ENCODE data around the gene CHMP5. TPM values are rescaled to one million over a fixed set of nuclear protein-coding genes. Genes with fewer than 3 reads are reported as not detected.

The CHMP5 gene
- total RNA-seq, 1 experiment from 2014 or later = 61.8 TPM

DNA sequence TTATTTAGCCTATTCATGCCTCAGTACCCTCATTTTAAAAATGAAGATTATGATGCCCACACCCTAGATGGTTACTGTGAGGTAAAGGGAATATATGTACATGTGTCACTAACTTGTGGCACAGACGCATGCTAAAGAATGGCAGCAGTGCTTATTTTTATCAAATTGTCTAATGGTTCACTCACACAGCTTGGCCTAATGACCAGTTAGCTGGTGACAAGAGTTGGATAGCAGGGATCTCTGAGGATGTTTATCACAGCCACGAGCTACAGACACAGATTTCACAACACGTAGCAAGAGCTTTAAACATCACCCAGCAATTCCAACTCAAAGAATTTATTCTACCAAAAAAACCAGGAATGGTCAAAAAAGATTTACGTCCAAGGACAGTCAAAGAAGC, 7.6 kb upstream of the CHMP5 start (continued):
- TF ChIP-seq, protein P1, sequence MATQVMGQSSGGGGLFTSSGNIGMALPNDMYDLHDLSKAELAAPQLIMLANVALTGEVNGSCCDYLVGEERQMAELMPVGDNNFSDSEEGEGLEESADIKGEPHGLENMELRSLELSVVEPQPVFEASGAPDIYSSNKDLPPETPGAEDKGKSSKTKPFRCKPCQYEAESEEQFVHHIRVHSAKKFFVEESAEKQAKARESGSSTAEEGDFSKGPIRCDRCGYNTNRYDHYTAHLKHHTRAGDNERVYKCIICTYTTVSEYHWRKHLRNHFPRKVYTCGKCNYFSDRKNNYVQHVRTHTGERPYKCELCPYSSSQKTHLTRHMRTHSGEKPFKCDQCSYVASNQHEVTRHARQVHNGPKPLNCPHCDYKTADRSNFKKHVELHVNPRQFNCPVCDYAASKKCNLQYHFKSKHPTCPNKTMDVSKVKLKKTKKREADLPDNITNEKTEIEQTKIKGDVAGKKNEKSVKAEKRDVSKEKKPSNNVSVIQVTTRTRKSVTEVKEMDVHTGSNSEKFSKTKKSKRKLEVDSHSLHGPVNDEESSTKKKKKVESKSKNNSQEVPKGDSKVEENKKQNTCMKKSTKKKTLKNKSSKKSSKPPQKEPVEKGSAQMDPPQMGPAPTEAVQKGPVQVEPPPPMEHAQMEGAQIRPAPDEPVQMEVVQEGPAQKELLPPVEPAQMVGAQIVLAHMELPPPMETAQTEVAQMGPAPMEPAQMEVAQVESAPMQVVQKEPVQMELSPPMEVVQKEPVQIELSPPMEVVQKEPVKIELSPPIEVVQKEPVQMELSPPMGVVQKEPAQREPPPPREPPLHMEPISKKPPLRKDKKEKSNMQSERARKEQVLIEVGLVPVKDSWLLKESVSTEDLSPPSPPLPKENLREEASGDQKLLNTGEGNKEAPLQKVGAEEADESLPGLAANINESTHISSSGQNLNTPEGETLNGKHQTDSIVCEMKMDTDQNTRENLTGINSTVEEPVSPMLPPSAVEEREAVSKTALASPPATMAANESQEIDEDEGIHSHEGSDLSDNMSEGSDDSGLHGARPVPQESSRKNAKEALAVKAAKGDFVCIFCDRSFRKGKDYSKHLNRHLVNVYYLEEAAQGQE (IDR thresholded peaks at IDR 0.05; ENCODE audit: low read depth) = no peak
- no peak for TF ChIP-seq ZFX (IDR thresholded peaks at IDR 0.05)
- no peak for TF ChIP-seq SRF (IDR thresholded peaks at IDR 0.05; ENCODE audit: low read depth)
- TF ChIP-seq, protein P2, sequence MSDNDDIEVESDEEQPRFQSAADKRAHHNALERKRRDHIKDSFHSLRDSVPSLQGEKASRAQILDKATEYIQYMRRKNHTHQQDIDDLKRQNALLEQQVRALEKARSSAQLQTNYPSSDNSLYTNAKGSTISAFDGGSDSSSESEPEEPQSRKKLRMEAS (IDR thresholded peaks at IDR 0.05) = no peak
- TF ChIP-seq EZH2phosphoT487 (IDR thresholded peaks at IDR 0.05; ENCODE audit: borderline replicate concordance) = no peak
- no peak for TF ChIP-seq SIN3A (IDR thresholded peaks at IDR 0.05; ENCODE audit: low read depth)
- TF ChIP-seq EGR1 (IDR thresholded peaks at IDR 0.05; ENCODE audit: low read depth) = no peak

DNA sequence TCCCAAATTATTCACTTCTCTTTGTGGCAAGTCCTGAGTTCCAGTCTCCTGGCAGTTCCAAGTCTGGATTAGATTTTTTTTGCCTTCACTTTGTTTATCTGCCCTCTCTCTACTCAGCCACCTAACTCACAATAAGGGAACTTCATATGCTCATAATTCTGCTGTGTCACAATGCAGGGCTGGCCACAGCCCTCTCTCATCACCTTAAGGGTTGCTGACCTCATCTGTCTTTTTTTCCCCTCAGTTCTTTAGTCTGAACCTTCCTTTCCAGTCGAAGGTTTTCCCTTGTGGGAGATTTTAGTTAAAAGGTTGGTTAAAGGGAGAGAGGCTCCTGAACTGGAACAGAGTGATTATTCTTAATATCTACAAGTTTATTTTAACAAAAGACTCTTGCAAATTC, 4.5 kb upstream of the CHMP5 start:
- Histone ChIP-seq H4K20me1 (ENCODE audit: insufficient read depth) (no peaks in the 10 kb centered on the region), H3K4me1 (ENCODE audit: control insufficient read depth in 1 of 2, insufficient read depth in 2 of 2, low read length in 2 of 2) (peaks cover 0 to 9% of the 10 kb centered on the region in 2 experiments; a peak in 3 of 4 replicates), H3K4me2 (ENCODE audit: low read length) (no peak overlapping the region), H3K9me2 (ENCODE audit: insufficient read depth) (no peaks in the 10 kb centered on the region), H2AFZ (ENCODE audit: low read depth, low read length, poor library complexity, severe bottlenecking) (no peak overlapping the region), H3K36me3 (ENCODE audit: control insufficient read depth in 1 of 2, insufficient read depth in 2 of 2, low read length in 2 of 2) (peaks cover 47 to 60% of the 10 kb centered on the region in 2 experiments), H3K9me3 (ENCODE audit: control insufficient read depth in 1 of 2, insufficient read depth in 1 of 2, low read depth in 1 of 2, low read length in 2 of 2) (no peaks in the 10 kb centered on the region), H3K79me2 (ENCODE audit: insufficient read depth, low read length) (peaks cover 49% of the 10 kb centered on the region), H3K27ac (ENCODE audit: low read depth, low read length) (no peak overlapping the region), H3K9ac (ENCODE audit: low read length) (no peak overlapping the region), H3K27me3 (ENCODE audit: insufficient read depth, low read length) (no peaks in the 10 kb centered on the region), H3K4me3 (replicated peaks in 1 of 2; ENCODE audit: low read depth in 1 of 2, low read length in 2 of 2) (no peak overlapping the region)
- TF ChIP-seq JUND (IDR thresholded peaks at IDR 0.05) (no peak), CEBPB (IDR thresholded peaks at IDR 0.05; ENCODE audit: low read depth) (no peak), EZH2phosphoT487 (IDR thresholded peaks at IDR 0.05; ENCODE audit: borderline replicate concordance) (no peak), SRF (IDR thresholded peaks at IDR 0.05; ENCODE audit: low read depth) (no peak), ZNF274 (IDR thresholded peaks at IDR 0.05; ENCODE audit: low read depth, low read length) (no peak), POLR2AphosphoS5 (IDR thresholded peaks at IDR 0.05; ENCODE audit: low read depth, low read length) (no peak), POLR2A (IDR thresholded peaks at IDR 0.05; ENCODE audit: borderline replicate concordance, extremely low read depth, insufficient read depth, insufficient read length) (no peak), ELF1 (IDR thresholded peaks at IDR 0.05; ENCODE audit: borderline replicate concordance, low read depth) (no peak), SIN3A (IDR thresholded peaks at IDR 0.05; ENCODE audit: low read depth) (no peak), CBX3 (IDR thresholded peaks at IDR 0.05; ENCODE audit: low read depth) (no peak), ZFX (IDR thresholded peaks at IDR 0.05) (no peak)
- TF ChIP-seq, protein P3, sequence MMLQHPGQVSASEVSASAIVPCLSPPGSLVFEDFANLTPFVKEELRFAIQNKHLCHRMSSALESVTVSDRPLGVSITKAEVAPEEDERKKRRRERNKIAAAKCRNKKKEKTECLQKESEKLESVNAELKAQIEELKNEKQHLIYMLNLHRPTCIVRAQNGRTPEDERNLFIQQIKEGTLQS (IDR thresholded peaks at IDR 0.05) = no peak
- TF ChIP-seq, protein P2 (IDR thresholded peaks at IDR 0.05) = no peak
- no peak for DNase-seq (ENCODE audit: low read depth, low spot score)
- POLR2A ChIA-PET = no interaction called here
- RAD21 ChIA-PET (ENCODE audit: low non-redundant PET in 1 of 2, low total read pairs in 2 of 2, uncharacterized antibody in 2 of 2, unreplicated experiment in 2 of 2) = no interaction called here
- no TSS peak for BruUV-seq (replicated peaks)
- no peak for ATAC-seq
- intact Hi-C loops (cut with micrococcal nuclease) = no loop called here
- CTCF ChIA-PET = no interaction called here

Data from HCT116 (cell line).